Measurements from ENCODE around the gene ANXA9.

DNA sequence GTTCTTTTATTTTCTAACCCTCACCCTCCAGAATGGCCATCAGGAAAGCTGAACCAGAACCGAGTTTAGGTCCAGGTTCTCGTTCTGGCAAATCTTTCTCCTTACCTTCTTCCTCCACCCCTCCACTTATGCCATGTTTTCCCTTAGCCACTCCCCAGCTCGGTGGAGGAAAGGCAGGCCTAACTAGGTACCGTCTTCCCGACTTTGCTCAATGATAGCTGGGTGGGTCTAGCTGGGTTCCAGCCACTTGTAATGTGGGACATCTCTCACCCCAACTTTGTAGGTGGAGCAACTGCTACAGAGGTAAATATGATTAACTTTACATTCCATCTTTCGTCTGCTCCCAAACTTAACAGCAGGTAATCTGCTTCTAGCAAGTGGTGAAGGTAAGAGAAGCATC, 54.9 kb downstream of the ANXA9 start:
- TF ChIP-seq, protein P1, sequence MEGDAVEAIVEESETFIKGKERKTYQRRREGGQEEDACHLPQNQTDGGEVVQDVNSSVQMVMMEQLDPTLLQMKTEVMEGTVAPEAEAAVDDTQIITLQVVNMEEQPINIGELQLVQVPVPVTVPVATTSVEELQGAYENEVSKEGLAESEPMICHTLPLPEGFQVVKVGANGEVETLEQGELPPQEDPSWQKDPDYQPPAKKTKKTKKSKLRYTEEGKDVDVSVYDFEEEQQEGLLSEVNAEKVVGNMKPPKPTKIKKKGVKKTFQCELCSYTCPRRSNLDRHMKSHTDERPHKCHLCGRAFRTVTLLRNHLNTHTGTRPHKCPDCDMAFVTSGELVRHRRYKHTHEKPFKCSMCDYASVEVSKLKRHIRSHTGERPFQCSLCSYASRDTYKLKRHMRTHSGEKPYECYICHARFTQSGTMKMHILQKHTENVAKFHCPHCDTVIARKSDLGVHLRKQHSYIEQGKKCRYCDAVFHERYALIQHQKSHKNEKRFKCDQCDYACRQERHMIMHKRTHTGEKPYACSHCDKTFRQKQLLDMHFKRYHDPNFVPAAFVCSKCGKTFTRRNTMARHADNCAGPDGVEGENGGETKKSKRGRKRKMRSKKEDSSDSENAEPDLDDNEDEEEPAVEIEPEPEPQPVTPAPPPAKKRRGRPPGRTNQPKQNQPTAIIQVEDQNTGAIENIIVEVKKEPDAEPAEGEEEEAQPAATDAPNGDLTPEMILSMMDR (conservative IDR thresholded peaks at IDR 0.05; ENCODE audit: low read depth, low read length) = no peak
- TF ChIP-seq EZH2 (IDR thresholded peaks at IDR 0.05; ENCODE audit: borderline replicate concordance, low read depth, low read length, poor library complexity, severe bottlenecking) = no peak

Measured in A673 (cell line).